Measurements from ENCODE around the gene ZNF792. TPM values are rescaled to one million over a fixed set of nuclear protein-coding genes. Genes with fewer than 3 reads are reported as not detected.

The ZNF792 gene
- total RNA-seq, 1 donor, result 3.0 TPM

GRCh38 chr19:34960940-34961679 lies 2.9 kb downstream of the ZNF792 start:
- no peak for TF ChIP-seq CTCF (IDR thresholded peaks at IDR 0.05; ENCODE audit: insufficient read depth, low read length)
- H3K4me3 ChIP-seq (ENCODE audit: low read depth, low read length), result no peak overlapping the region
- no peak for DNase-seq (ENCODE audit: low read depth)

- no peak for TF ChIP-seq CTCF (IDR thresholded peaks at IDR 0.05; ENCODE audit: insufficient read depth, low read length)
- no peak overlapping the region for H3K4me3 ChIP-seq (ENCODE audit: low read depth, low read length)
- DNase-seq (ENCODE audit: low read depth), result peak; percentile 35
Observed at GRCh38 chr19:34960103-34960805, 3.8 kb downstream of the ZNF792 start.

DNA sequence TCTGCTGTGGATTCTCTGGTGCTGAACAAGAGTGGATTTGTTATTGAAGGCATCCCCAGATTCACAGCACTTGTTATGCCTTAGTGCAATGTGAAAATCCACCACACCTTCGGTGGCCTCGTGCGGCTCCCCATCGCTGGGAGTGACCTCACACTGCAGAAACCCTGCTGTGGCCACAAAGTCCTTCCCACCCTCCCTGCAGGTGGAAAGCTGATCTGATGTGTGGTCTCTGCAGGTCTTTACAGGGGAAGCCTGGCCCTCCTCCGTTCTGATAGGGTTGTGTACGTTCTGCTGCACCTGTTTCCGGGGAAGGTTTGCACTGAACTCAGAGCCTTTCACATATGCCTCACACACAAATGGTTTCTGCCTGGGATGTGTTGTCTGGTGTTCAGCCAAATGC lies 5.0 kb downstream of the ZNF792 start:
- H3K4me3 ChIP-seq (ENCODE audit: low read depth, low read length), result no peak overlapping the region
- TF ChIP-seq CTCF (IDR thresholded peaks at IDR 0.05; ENCODE audit: insufficient read depth, low read length), result no peak
- no peak for DNase-seq (ENCODE audit: low read depth)

- TF ChIP-seq CTCF (IDR thresholded peaks at IDR 0.05; ENCODE audit: insufficient read depth, low read length), result no peak
- H3K4me3 ChIP-seq (ENCODE audit: low read depth, low read length), result no peak overlapping the region
- DNase-seq (ENCODE audit: low read depth), result no peak
Observed at GRCh38 chr19:34957830-34958751, 5.9 kb downstream of the ZNF792 start.

GRCh38 chr19:34953092-34953491 lies 10.9 kb downstream of the ZNF792 start:
- no peak overlapping the region for H3K4me3 ChIP-seq (ENCODE audit: low read depth, low read length)
- no peak for TF ChIP-seq CTCF (IDR thresholded peaks at IDR 0.05; ENCODE audit: insufficient read depth, low read length)

DNA sequence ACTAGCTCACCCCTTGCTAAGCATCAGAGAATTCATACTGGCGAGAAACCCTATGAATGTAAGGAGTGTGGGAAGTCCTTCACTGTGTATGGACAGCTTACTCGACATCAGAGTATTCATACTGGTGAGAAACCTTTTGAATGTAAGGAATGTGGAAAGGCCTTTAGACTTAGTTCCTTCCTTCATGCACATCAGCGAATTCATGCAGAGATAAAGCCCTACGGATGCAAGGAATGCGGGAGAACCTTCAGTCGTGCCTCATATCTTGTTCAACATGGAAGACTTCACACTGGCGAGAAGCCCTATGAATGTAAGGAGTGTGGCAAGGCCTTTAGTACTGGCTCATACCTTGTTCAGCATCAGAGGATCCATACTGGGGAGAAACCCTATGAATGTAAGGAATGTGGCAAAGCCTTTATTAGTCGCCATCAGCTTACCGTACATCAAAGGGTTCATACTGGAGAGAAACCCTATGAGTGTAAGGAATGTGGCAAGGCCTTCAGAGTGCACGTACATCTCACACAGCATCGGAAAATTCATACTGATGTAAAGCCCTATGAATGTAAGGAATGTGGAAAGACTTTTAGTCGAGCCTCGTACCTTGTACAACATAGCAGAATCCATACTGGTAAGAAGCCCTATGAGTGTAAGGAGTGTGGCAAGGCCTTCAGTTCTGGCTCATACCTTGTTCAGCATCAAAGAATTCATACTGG lies 20.0 kb downstream of the ZNF792 start:
- TF ChIP-seq CTCF (IDR thresholded peaks at IDR 0.05; ENCODE audit: insufficient read depth, low read length), result no peak
- no peak for DNase-seq (ENCODE audit: low read depth)
- no peak overlapping the region for H3K4me3 ChIP-seq (ENCODE audit: low read depth, low read length)

More at GRCh38 chr19:34953092-34953491, 10.9 kb downstream of the ZNF792 start:
- no peak for DNase-seq (ENCODE audit: low read depth)

Data from fibroblast of the aortic adventitia (primary cell).